Measurements from ENCODE around the gene ZNF853. TPM values are rescaled to one million over a fixed set of nuclear protein-coding genes. Genes with fewer than 3 reads are reported as not detected.
"Not testable (repeated sequence)": the region's sequence is repeated elsewhere in the genome, so short reads cannot be mapped to it uniquely, and the experiment has no call there.

Gene ZNF853
- total RNA-seq, 1 donor from 2014 or later: 13.7 TPM

- H3K4me1 Mint-ChIP-seq (ENCODE audit: low read depth): peaks cover 5% of the 10 kb centered on the region
- no peak overlapping the region for H3K4me3 Mint-ChIP-seq (ENCODE audit: low read depth)
- peaks cover 16% of the 10 kb centered on the region for H3K36me3 Mint-ChIP-seq (ENCODE audit: insufficient read depth)
- peaks cover 4% of the 10 kb centered on the region for H3K27me3 Mint-ChIP-seq
- DNase-seq (ENCODE audit: low spot score, unreplicated experiment): no peak
- no peaks in the 10 kb centered on the region for H3K9me3 Mint-ChIP-seq (ENCODE audit: low read depth)
- no peak overlapping the region for H3K27ac Mint-ChIP-seq
- no peak for TF ChIP-seq CTCF (IDR thresholded peaks at IDR 0.05; ENCODE audit: unreplicated experiment)
Observed at GRCh38 chr7:6656413-6656812, 41.0 kb downstream of the ZNF853 start.

GRCh38 chr7:6658618-6659345 lies 43.4 kb downstream of the ZNF853 start:
- no peak for DNase-seq (ENCODE audit: low spot score, unreplicated experiment)
- Mint-ChIP-seq H3K27me3 (peaks cover 4% of the 10 kb centered on the region), H3K4me3 (ENCODE audit: low read depth) (no peak overlapping the region), H3K4me1 (ENCODE audit: low read depth) (peaks cover 5% of the 10 kb centered on the region), H3K27ac (no peak overlapping the region), H3K36me3 (ENCODE audit: insufficient read depth) (peaks cover 9% of the 10 kb centered on the region), H3K9me3 (ENCODE audit: low read depth) (no peaks in the 10 kb centered on the region)
- no peak for TF ChIP-seq CTCF (IDR thresholded peaks at IDR 0.05; ENCODE audit: unreplicated experiment)

- H3K9me3 Mint-ChIP-seq (ENCODE audit: low read depth): peaks cover 53% of the 10 kb centered on the region
- DNase-seq (ENCODE audit: low spot score, unreplicated experiment); H3K27ac Mint-ChIP-seq; H3K4me1 Mint-ChIP-seq (ENCODE audit: low read depth); H3K4me3 Mint-ChIP-seq (ENCODE audit: low read depth); H3K27me3 Mint-ChIP-seq: not testable (repeated sequence)
- H3K36me3 Mint-ChIP-seq (ENCODE audit: insufficient read depth): peaks cover 62% of the 10 kb centered on the region
Observed at GRCh38 chr7:6670851-6671250, 55.4 kb downstream of the ZNF853 start.

Other genes with a start within 250 kb of the ZNF853 start
- 203 and 210 TPM in 2 replicates for gene RAC1, start 241.1 kb upstream of the ZNF853 start, total RNA-seq
- gene DAGLB, start 167.7 kb upstream of the ZNF853 start, total RNA-seq: 30.3 and 31.2 TPM in 2 replicates
- 76.5 and 86.4 TPM in 2 replicates for gene KDELR2, start 131.5 kb upstream of the ZNF853 start, total RNA-seq
- gene GRID2IP, start 64.1 kb upstream of the ZNF853 start, total RNA-seq: 2.0 and 2.5 TPM in 2 replicates
- gene ZDHHC4, start 38.2 kb upstream of the ZNF853 start, total RNA-seq: 83.4 and 86.5 TPM in 2 replicates
- gene INTS15, start 25.6 kb upstream of the ZNF853 start, total RNA-seq: 48.6 and 57.1 TPM in 2 replicates
- 59.6 and 59.7 TPM in 2 replicates for gene ZNF316, start 21.7 kb downstream of the ZNF853 start, total RNA-seq
- gene ZNF12, start 91.3 kb downstream of the ZNF853 start, total RNA-seq: 25.7 and 28.8 TPM in 2 replicates
- gene RSPH10B2, start 138.5 kb downstream of the ZNF853 start, total RNA-seq: 2.8 and 3.6 TPM in 2 replicates
- 71.5 and 83.6 TPM in 2 replicates for gene CCZ1B, start 210.7 kb downstream of the ZNF853 start, total RNA-seq